Neural progenitor cell (in vitro differentiated cells): ENCODE measurements around the gene NCOA1.

Experiments
- CTCF ChIP-seq: fragments of 200-600 bp; sonication (generic); IDR thresholded peaks from 2 replicates; pipeline ENCODE4 v1.5.1; 2017; ENCODE audit warnings: antibody characterized with exemption, mild to moderate bottlenecking
- EZH2 ChIP-seq: fragments of 200-600 bp; sonication (generic); IDR thresholded peaks from 2 replicates; pipeline ENCODE4 v1.6.1; 2017; ENCODE audit warnings: antibody characterized with exemption, mild to moderate bottlenecking, moderate library complexity
- EZH2phosphoT487 ChIP-seq: fragments of 200-600 bp; sonication (generic); IDR thresholded peaks from 2 replicates; pipeline ENCODE4 v1.6.1; 2017; ENCODE audit warnings: antibody characterized with exemption

- no peak for TF ChIP-seq CTCF
- TF ChIP-seq EZH2: no peak
- no peak for TF ChIP-seq EZH2phosphoT487
These were observed 306.6 kb downstream of the NCOA1 start for GRCh38 chr2:24797644-24798043.
